Stimulated activated CD4-positive, alpha-beta T cell treated with anti-CD3 and anti-CD28 coated beads, Interleukin-12 subunit alpha, Interleukin-12 subunit beta, amount 100 ng/mL, for 48 hours (primary cell): ENCODE measurements around the gene COL5A3.

Experiments
- DNase-seq, 3 donors: peaks; one replicate each; pipeline ENCODE4 v3.0.0-alpha.2; 2020; ENCODE audit warnings: low read depth in 2 of 3, low spot score in 1 of 3

COL5A3 gene

DNA sequence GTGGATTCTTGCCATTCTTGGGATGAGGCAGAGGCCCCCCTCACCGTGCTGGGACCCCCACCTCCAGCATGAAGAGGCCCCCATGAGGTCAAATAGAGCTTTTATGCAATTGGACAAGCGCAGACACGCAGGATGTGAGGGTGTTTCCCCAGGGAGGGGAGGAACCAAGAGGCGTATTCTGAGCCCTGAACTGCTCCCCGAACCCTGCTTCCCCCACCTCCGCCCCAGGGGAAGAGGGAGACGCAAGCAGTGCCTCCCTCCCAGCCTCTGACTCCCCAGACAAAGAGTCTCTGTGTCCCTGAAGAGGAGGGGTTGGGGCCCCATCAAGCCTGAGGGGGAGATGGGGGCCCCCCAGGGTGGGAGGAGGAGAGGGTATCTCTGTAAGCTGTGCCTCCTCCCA is 1.7 kb upstream of the COL5A3 start:
- no peak for DNase-seq

DNA sequence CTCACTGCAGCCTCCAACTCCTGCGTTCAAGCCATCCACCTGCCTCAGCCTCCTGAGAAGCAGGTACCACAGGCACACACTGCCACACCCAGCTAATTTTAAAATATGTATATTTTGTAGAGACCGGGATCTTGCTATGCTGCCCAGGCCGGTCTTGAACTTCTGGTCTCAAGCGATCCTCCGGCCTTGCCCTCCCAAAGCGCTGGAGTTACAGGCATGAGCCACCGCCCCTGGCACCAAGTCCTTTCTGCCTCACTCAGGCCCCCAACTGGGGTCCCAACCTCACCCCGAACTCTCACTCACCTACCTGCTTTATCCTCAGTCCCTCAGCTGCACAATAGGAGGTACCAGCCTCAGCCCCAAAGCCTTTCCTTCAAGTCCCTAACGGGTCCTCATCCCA is 635 bp upstream of the COL5A3 start:
- DNase-seq = no peak

DNA sequence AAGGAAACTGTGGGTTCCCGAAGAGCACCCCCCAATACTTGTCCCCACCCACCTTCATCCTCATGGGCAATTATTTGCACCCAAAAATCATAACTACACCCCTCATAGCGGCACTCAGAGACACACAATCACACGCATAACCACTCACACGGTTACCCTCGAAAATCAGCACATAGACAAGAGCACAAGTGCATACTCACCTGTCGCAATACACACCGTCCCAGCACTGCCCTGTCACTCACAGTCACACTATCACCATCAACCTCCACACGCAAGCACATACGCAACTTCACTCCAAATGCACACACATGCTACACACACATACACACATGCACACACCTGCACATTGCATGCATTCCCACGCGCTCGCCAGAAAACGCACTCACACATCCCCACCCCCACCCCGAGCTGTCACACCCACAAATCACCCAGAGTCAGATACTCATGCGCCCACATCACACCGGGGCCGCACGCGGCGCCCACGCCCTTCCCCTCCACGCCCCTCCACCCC is 535 bp downstream of the COL5A3 start:
- DNase-seq = no peak

DNA sequence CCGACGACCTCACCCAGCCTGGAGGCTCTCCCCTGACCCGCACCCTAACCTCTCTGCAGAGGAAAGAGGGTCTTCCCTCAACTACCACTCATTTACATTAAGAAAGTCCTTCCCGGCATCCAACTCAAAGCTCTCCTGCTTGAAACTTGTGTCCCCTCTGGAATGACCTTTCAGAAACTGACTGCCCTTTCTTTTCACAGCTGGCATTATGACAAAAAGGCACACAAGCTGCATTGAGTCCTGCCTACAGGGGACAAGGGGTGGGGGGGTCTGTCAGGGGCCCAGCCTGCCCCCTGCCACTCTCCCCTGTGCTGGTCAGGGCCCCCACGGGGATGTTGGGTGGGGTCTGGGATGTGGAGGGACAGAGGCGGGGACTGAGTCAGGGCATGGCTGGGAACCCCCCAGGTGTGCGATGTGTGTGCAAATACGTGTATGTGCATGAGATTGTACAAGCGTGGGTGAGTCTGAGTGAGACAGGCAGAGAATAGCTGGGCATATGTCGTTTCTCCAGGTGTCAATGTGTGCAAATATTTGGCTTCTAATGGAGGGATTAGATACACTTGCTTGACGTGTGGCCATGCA is 2.0 kb downstream of the COL5A3 start:
- no peak for DNase-seq

DNA sequence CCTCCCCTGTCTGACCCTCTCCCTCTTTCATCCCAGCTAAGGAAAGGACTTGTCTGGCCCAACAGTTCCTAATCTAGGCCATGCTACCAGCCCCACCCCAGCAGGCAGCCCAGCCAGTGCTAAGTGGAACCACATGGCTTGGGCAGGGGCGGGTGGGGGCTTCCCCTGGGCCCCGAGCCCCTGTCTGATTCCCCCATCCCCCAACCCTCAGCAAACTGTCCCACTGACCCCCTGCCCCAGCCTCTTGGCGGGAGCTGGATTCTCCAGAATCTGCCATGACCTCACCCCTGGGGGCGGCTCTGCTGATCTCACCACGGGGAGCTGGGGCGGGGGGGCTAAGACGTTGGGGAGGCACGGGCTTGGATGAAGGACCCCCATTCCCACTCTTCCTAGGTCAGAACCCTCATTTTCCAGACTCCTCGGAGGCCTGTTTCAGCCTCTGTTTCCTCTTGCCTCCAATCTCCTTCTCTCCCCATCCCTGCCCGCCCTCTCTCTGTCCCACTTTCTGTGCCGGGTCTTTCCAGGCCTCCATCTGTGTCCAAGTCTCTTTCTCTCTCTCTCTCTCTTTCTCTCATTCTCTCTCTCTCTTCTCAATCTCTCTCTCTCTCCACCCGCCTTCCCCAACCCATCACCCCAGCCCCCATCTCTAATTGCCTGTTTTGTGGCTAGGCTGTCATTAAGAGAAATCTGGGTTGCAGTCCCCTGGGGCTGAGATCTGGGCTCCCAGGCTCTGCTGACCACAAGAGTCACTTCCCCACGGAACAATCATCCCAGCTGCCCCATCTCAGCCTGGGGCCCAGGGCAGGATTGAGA is 2.7 kb downstream of the COL5A3 start:
- no peak for DNase-seq

DNA sequence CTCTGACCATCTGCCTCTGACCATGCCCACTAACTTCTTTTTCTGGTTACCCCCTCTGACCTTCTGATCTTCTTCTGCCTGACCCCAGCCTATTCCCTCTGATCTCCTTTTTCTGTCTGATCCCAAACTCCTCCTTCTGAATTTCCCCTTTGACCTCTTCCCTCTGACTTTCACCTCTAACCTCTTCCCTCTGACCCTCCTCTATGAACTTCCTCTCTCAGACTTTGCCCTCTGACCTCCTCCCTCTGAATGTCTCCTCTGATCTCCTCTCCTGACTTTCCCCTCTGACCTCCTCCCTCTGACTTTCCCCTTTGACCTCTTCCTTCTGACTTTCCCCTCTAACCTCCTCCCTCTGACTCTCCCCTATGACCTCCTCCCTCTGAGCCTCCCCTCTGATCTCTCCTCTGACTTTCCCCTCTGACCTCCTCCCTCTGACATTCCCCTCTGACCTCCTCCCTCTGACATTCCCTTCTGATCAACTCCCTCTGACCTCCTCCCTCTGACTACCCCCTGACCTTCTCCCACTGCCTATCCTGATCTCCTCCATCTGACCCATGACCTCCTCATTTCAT is 3.5 kb downstream of the COL5A3 start:
- DNase-seq = no peak

DNA sequence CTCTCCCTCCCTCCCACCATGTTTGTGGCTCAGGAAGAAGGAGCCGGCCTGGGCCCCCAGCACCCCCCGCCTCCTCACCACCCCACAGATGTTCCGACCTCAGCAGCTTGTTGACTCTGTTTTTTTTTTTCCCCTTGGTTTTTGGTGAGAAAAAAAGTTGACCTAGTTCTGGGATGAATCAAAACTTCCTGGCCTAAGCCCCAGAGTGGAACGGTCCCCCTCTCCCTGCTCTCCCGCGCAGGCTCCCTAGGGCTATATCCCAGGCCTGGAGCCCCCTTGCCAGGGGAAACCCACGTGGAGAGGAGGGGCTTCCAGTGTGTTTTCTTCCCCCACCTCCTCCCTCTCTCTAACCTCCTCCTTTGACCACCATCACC is 4.0 kb downstream of the COL5A3 start:
- peak in 1 of 3 donors; percentile 11 for DNase-seq

DNA sequence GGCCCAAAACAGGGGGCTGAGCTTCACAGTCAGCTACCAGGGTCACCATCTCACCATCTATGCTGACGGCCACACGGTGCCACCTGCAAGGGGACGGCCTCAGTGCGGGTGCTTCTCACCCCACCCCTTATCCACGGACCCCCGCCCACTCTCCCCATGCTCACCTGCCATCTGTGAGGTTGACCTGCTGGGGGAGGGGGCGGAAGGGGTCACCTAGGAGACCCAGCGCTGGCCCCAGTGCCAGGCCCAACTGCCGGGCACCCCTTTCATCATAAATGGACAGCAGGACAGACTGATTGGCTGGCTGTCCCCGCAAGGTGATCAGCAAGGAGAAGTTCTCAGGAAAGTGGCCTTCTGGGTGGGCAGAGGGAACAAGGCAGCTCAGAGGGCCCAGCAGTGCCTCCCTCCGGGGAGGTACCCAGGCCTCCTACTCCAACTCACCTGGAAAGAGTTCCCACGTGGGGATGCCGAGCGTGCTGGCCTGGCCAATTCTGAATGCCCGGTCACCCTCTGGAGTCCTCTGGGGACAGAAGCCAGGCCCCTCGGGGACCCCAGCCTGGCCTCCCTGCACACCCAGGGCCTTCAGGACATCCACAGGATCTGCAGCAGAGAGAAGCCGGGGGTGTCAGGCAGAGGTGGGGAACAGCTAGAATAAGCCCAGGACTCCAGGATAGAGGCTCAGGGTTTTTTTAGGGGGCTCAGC is 4.5 kb downstream of the COL5A3 start:
- no peak for DNase-seq

DNA sequence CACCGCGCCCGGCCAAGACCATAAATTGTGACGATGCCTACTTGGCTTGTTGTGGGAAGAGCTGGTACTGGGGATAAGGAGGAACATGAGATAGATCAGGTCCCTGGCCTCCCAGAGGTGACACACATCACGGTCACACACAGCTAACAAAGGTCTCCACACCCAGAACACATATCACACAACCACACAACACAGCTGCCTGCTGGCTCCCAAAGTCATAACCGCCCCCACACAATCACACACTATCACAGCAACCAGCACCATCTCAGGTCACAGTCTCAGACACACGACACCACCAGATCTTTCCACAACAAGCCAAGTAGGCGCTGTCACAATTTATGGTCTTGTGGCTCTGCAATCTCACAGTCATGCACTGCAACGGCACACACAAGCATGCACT is 5.7 kb downstream of the COL5A3 start:
- no peak for DNase-seq

DNA sequence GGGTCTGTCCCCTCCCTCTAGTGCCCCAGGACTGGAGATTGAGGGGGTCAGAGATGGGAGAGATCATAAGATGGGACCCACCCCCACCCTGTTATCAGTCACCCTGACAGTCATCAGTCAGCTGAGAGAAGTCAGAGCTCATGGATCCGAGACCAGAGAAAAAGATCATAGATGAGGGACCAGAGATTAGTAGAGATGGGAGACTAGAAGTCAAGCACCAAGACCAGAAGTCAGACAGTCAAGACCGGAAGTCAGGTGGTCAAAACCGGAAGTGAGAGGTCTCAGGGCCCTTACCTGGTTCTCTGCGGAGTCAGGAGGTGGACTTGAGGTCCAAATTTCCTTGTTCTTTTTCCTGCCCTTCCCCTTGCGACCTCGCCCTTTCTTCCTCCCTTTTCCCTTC is 7.0 kb downstream of the COL5A3 start:
- DNase-seq = no peak

DNA sequence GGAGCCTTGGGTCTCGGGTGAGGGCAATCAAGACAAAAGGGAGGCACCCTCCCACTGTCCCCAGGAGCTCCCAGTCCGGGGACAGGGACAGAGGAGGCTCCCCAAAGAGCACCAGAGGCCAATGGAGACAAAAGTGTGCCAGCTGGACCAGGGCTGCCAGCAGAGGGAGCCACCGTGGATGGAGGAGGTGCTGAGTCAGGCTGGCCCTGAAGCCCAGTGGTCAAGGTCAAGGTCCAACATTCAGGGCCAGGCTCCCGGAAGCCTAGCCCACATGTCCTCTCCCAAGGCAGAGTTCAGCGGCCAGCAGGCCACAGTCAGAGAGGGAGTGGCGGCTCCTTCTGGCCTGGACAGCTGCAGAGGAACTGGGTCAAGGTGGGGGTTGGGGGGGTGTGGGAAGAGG is 8.4 kb downstream of the COL5A3 start:
- no peak for DNase-seq

DNA sequence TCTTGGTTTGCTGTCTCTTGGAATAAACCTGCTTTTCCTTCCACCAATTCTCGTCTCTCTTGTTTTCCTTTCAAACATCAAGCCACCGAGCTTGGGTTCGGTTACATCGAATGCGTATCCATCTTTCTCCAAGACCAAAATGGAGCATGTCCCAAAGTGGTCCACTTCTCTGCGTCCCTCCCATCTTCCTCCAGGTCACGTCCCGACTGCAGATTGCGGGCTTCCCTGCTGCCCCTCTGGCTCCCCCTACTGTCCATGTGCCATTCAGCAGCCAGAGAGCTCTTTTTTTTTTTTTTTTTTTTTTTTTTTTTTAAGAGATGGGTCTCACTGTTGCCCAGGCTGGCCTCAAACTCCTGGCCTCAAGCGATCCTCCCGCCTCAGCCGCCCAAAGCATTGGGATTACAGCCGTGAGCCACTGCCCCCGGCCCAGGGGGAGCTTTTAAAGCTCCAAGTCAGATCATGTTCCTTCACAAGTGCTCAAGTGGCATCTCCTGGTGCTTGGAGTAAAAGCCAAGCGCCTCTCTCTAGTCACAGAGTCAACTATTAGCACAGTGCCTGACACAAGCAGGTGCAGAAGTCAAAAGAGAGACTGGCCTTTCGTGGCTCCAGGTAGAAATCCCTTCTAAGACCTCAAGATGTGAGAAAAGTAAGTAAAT is 10.0 kb downstream of the COL5A3 start:
- peak; percentile 37 to 67 (median 64) for DNase-seq

DNA sequence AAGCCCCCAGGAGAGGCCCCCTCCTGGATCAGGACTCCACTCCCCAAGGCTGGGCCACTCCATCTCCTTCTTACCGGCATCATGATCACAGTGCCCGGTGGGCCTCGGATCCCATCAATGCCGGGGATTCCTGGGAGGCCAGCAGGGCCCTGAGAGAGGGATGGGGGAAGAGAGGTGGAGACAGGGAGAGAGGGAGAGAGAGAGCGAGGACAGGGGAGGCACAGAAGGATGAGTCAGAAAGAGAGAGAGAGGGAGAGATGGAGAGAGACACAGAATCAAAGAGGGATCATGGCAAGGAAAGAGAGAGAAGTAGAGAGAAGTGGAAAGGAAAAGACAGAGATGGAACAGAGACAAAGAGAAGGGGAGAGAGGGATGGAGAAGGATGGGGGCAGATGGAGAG is 13.8 kb downstream of the COL5A3 start:
- DNase-seq = no peak

DNA sequence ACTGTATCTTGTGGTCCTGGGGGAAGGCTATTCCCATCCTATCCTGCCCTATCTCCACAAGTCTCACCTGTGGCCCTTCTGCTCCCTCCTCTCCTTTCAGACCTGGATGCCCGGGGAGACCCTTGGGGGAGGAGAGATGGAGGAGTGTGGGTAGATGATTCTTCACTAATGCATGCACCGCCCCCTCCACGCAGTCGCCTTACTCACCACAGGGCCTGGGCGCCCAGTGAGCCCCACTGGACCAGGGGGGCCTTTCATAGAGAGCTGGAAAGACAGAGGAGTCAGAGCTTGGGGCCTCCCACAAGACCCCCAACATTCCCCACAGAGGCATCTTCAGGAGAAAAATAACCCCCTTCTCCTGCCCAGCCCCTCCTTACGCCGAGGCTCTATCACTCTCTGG is 14.3 kb downstream of the COL5A3 start:
- DNase-seq = no peak

DNA sequence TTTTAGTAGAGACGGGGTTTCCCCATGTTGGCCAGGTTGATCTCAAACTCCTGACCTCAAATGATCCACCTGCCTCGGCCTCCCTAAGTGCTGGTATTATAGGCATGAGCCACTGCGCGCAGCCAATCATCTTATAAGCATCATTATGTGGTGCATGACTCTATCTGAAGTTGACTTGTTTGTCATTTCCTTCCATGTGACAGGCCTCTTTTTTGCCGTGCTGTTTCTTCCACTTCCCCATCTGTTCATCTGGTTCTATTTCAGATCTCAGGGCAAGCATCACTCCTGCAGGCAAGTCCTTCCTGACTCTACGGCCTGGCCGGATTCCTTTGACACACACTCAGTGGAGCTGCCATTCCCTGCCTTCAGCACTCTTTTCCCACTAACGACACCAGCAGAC is 15.2 kb downstream of the COL5A3 start:
- no peak for DNase-seq

DNA sequence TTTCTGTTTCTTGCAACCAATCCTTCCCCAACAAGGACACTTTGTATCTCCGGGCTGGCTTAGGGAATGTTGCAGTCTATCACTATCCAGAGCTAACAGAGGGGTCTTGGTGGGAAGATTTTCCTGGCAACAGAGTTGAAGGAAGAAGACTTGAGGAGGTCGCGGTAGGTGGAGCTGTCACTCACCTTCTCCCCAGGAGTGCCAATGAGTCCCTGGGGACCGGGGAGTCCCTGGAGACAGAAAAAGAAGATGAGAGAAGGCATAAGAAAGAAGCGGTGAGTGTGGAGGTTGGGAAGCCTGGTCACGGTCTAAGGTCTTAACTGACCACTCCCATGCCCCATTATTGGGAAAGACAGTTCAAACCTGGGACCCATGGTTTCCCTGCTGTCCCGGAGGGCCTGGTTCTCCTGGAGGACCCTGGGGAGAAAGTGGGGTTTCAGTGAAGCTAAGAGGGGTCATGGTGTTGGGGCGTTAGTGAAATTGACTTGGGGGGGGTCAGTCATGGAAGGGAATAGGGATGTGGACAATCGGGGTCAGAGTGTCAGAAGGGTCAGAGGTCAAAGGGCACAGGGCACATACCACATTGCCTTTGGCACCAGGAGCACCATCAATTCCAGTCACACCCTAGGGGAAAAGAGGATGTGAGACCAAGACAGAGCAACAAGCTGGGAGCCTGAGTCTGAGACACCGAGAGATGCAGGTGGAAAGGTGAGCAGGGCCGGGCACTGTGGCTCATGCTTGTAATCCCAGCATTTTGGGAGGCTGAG is 18.7 kb downstream of the COL5A3 start:
- no peak for DNase-seq

DNA sequence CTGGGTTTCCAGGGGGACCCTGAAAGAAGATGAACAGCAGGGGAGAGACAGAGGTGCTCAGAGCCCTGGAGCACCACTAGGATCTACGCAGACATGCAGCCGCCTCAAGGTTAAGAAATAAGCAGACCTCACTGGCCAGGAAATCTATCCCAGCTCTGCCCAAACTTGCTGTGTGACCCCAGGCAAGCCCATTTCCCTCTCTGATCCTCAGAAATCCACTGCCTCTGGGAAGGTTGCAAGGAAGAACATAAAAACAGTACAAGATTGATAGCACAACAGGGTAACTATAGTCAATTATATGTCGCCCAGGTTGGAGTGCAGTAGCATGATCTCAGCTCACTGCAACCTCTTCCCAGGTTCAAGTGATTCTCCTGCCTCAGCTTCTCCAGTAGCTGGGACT is 20.8 kb downstream of the COL5A3 start:
- DNase-seq = no peak

DNA sequence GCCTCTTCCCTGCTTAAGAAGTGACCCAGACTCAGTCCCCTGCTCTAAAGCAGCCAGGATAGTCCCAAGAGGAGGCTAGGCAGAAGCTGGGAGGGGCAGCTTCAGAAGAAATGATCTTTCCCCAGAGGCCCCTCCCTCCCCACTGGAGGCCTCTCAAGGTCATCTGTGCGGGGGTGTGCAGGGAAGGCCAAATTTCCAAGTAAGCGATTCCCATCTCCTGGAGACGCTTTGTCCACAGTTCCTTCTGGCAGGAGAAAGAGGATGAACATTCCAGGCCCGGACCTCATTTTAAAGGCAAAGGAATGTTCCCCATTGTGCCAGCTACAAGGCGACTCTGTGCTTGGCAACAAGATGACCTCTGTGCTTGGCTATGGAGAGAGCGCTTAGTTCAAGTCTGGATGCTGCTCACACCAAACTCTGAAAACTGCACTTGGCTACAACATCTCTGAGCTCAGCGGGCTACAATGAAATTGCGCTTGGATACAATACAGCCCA is 23.5 kb downstream of the COL5A3 start:
- DNase-seq = no peak

DNA sequence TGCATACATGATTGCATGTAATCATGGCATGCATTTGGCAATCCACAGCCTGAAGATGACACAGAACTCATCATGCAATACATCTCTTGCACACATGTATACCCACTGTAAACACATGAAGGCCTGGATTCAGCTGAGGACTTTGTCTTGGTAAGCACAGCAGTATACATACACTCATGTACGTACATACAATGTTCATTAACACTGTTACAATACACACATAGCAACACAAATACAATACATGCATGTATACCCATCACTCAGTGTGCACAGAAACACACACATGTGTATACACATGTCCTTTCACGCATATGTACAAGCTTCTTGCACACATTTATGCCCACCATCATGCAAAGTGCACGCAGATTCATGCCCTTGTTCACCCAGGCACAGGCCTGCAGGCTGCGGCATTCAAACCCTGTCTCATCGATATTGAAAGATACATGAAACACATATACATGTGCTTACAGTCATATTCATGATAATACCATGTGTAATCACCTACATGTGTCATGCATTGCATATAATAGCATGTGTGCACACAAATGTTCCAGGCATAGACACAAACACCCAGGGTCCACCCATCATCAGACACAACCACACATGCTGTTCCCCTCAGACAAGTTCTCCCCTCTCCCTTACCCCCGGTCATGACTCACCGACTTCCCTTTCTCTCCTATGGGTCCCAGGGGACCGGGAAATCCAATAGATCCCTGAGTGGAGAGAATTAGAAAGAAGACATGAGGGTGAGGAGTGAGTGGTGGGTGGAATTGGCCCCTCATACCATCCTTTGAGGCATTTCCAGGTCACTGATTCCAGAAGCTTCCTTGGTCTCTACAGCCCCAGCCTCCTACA is 28.7 kb downstream of the COL5A3 start:
- DNase-seq = no peak

DNA sequence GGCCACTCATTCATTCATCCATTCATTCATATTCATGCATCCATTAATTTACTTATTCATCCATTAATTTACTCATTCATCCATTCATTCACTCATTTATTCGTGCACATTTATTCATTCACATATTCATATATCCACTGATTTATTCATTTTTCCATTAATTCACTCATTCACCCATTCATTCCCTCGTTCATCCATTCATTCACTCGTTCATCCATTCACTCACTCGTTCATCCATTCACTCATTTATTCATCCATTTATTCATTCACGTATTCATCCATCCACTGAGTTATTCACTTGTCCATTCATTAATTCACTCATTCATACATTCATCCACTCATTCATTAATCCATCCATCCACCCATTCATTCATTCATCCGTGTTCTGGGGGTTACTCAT is 38.2 kb downstream of the COL5A3 start:
- DNase-seq = no peak
